Raji (cell line): ENCODE data around the gene PEX5L.

Experiments
- POLR2A ChIP-seq: IDR thresholded peaks from 2 replicates; pipeline ENCODE4 v1.6.1; 2011; ENCODE audit warnings: low read depth, low read length, control low read depth; ENCODE audit not compliant: insufficient read depth

Gene PEX5L

GRCh38 chr3:179950840-179951239 lies 85.9 kb downstream of the PEX5L start:
- TF ChIP-seq POLR2A, result no peak

GRCh38 chr3:179949869-179950268 lies 86.9 kb downstream of the PEX5L start:
- no peak for TF ChIP-seq POLR2A

- no peak for TF ChIP-seq POLR2A
Measured at GRCh38 chr3:179949412-179949811, 87.3 kb downstream of the PEX5L start.

GRCh38 chr3:179948740-179949139 lies 88.0 kb downstream of the PEX5L start:
- no peak for TF ChIP-seq POLR2A

GRCh38 chr3:179945569-179945968 lies 91.2 kb downstream of the PEX5L start:
- no peak for TF ChIP-seq POLR2A

GRCh38 chr3:179943117-179943880 lies 93.4 kb downstream of the PEX5L start:
- no peak for TF ChIP-seq POLR2A

GRCh38 chr3:179942553-179943075 lies 94.1 kb downstream of the PEX5L start:
- TF ChIP-seq POLR2A, result no peak

GRCh38 chr3:179935710-179936109 lies 101.0 kb downstream of the PEX5L start:
- no peak for TF ChIP-seq POLR2A

- TF ChIP-seq POLR2A, result no peak
Measured at GRCh38 chr3:179933914-179934313, 102.8 kb downstream of the PEX5L start.

GRCh38 chr3:179933080-179933479 lies 103.7 kb downstream of the PEX5L start:
- TF ChIP-seq POLR2A, result no peak

- TF ChIP-seq POLR2A, result no peak
Measured at GRCh38 chr3:179932674-179933073, 104.1 kb downstream of the PEX5L start.

GRCh38 chr3:179929091-179929529 lies 107.6 kb downstream of the PEX5L start:
- TF ChIP-seq POLR2A, result no peak

GRCh38 chr3:179927191-179927590 lies 109.5 kb downstream of the PEX5L start:
- TF ChIP-seq POLR2A, result no peak

- TF ChIP-seq POLR2A, result no peak
Measured at GRCh38 chr3:179921951-179922350, 114.8 kb downstream of the PEX5L start.

- no peak for TF ChIP-seq POLR2A
Measured at GRCh38 chr3:179921500-179921899, 115.2 kb downstream of the PEX5L start.

GRCh38 chr3:179907784-179908482 lies 128.8 kb downstream of the PEX5L start:
- TF ChIP-seq POLR2A, result no peak
